Measurements from ENCODE around the gene VEGFB. TPM values are rescaled to one million over a fixed set of nuclear protein-coding genes. Genes with fewer than 3 reads are reported as not detected.

VEGFB gene
- polyA plus RNA-seq, 1 experiment, result 13.2 TPM

GRCh38 chr11:64249563-64250414 is 15.4 kb downstream of the VEGFB start:
- TF ChIP-seq CTCF (IDR thresholded peaks at IDR 0.05; ENCODE audit: insufficient read depth, low read depth, low read length), result no peak
- ChIA-PET CTCF (interaction anchor here (1.2 to 8.2 kb wide), 13 partner anchors 8 to 102 kb away, joined by 3 to 92 read pairs (median 15); partner anchors contain the start of genes CATSPERZ, ESRRA, FERMT3 and PRDX5), POLR2A (no interaction called here)
- no peak for DNase-seq (ENCODE audit: low read depth)
- Histone ChIP-seq H3K36me3 (ENCODE audit: control insufficient read depth, insufficient read depth, low read length) (no peaks in the 10 kb centered on the region; the same call in 1 of the 2 replicates), H3K27me3 (ENCODE audit: control insufficient read depth, insufficient read depth, low read length) (no peaks in the 10 kb centered on the region), H3K4me3 (ENCODE audit: low read depth, low read length) (no peak overlapping the region)

- TF ChIP-seq CTCF (IDR thresholded peaks at IDR 0.05; ENCODE audit: insufficient read depth, low read depth, low read length), result no peak
- CTCF ChIA-PET, result interaction anchor here (0.6 to 8.2 kb wide), 20 partner anchors 8 to 107 kb away, joined by 3 to 92 read pairs (median 6); partner anchors contain the start of genes CATSPERZ, ESRRA, FERMT3 and FKBP2
- no peak for DNase-seq (ENCODE audit: low read depth)
- POLR2A ChIA-PET, result no interaction called here
- Histone ChIP-seq H3K27me3 (ENCODE audit: control insufficient read depth, insufficient read depth, low read length) (no peaks in the 10 kb centered on the region), H3K4me3 (ENCODE audit: low read depth, low read length) (peak overlapping the region; percentile 79), H3K36me3 (ENCODE audit: control insufficient read depth, insufficient read depth, low read length) (peaks cover 5% of the 10 kb centered on the region)
Observed at GRCh38 chr11:64250415-64251015, 16.1 kb downstream of the VEGFB start.

GRCh38 chr11:64251016-64251752 is 16.8 kb downstream of the VEGFB start, which contains the start of gene PLCB3:
Gene PLCB3, plus strand, starts transcription at chr11:64251530. Its CDS starts 120 bp downstream, at chr11:64251650.
- no peak for DNase-seq (ENCODE audit: low read depth)
- peaks cover 10% of the 10 kb centered on the region for H3K36me3 ChIP-seq (ENCODE audit: control insufficient read depth, insufficient read depth, low read length)
- H3K27me3 ChIP-seq (ENCODE audit: control insufficient read depth, insufficient read depth, low read length), result no peaks in the 10 kb centered on the region
- ChIA-PET POLR2A (no interaction called here), CTCF (interaction anchor here (0.6 to 8.2 kb wide), 27 partner anchors 8 to 106 kb away, joined by 3 to 92 read pairs (median 5); partner anchors contain the start of genes CATSPERZ, DNAJC4, ESRRA and FERMT3)
- TF ChIP-seq CTCF (IDR thresholded peaks at IDR 0.05; ENCODE audit: insufficient read depth, low read depth, low read length), result peak; percentile 68
- H3K4me3 ChIP-seq (ENCODE audit: low read depth, low read length), result peak within 1 kb of the TSS; percentile 79

- H3K27me3 ChIP-seq (ENCODE audit: control insufficient read depth, insufficient read depth, low read length), result no peaks in the 10 kb centered on the region
- H3K4me3 ChIP-seq (ENCODE audit: low read depth, low read length), result peak overlapping the region; percentile 79
- ChIA-PET CTCF (interaction anchor here (0.6 to 8.2 kb wide), 22 partner anchors 9 to 102 kb away, joined by 3 to 92 read pairs (median 6); partner anchors contain the start of genes CATSPERZ, DNAJC4, ESRRA and FERMT3), POLR2A (no interaction called here)
- TF ChIP-seq CTCF (IDR thresholded peaks at IDR 0.05; ENCODE audit: insufficient read depth, low read depth, low read length), result no peak
- no peak for DNase-seq (ENCODE audit: low read depth)
- H3K36me3 ChIP-seq (ENCODE audit: control insufficient read depth, insufficient read depth, low read length), result peaks cover 15% of the 10 kb centered on the region
Observed at GRCh38 chr11:64251753-64252002, 17.3 kb downstream of the VEGFB start.

Data from BJ (cell line).